ENCODE measurements around the gene LRP11.
"Not testable (repeated sequence)": the region's sequence is repeated elsewhere in the genome, so short reads cannot be mapped to it uniquely, and the experiment has no call there.

Gene LRP11

GRCh38 chr6:149846321-149846720, 17.8 kb downstream of the LRP11 start:
- DNase-seq, result no peak

GRCh38 chr6:149845549-149845948, 18.6 kb downstream of the LRP11 start:
- DNase-seq, result no peak

GRCh38 chr6:149844480-149844879, 19.7 kb downstream of the LRP11 start:
- no peak for DNase-seq

- DNase-seq, result not testable (repeated sequence)
These were observed 20.1 kb downstream of the LRP11 start for GRCh38 chr6:149844036-149844435.

- DNase-seq, result no peak
These were observed 21.0 kb downstream of the LRP11 start for GRCh38 chr6:149843051-149843633.

- no peak for DNase-seq
These were observed 21.8 kb downstream of the LRP11 start for GRCh38 chr6:149842331-149842730.

- peak in 1 of 2 donors; percentile 43 for DNase-seq
These were observed 23.6 kb downstream of the LRP11 start for GRCh38 chr6:149840345-149841075.

GRCh38 chr6:149834513-149835481, 29.4 kb downstream of the LRP11 start:
- peak; percentile 64 to 82 for DNase-seq

GRCh38 chr6:149833651-149834050, 30.5 kb downstream of the LRP11 start:
- DNase-seq, result no peak

GRCh38 chr6:149831308-149831820, 32.8 kb downstream of the LRP11 start:
- no peak for DNase-seq

- no peak for DNase-seq
These were observed 33.3 kb downstream of the LRP11 start for GRCh38 chr6:149830731-149831307.

GRCh38 chr6:149825292-149825691, 38.9 kb downstream of the LRP11 start:
- no peak for DNase-seq

GRCh38 chr6:149823013-149823412, 41.1 kb downstream of the LRP11 start:
- no peak for DNase-seq

GRCh38 chr6:149821492-149821891, 42.7 kb downstream of the LRP11 start:
- no peak for DNase-seq

GRCh38 chr6:149820506-149820905, 43.7 kb downstream of the LRP11 start:
- DNase-seq, result no peak

- DNase-seq, result no peak
These were observed 48.4 kb downstream of the LRP11 start for GRCh38 chr6:149815788-149816187.

- no peak for DNase-seq
These were observed 50.8 kb downstream of the LRP11 start for GRCh38 chr6:149813351-149813750.

GRCh38 chr6:149809798-149810197, 54.4 kb downstream of the LRP11 start:
- no peak for DNase-seq

GRCh38 chr6:149806127-149806526, 58.0 kb downstream of the LRP11 start:
- DNase-seq, result no peak

- no peak for DNase-seq
These were observed 80.6 kb downstream of the LRP11 start for GRCh38 chr6:149783551-149783950.

GRCh38 chr6:149782337-149782736, 81.8 kb downstream of the LRP11 start:
- no peak for DNase-seq

- DNase-seq, result no peak
These were observed 82.4 kb downstream of the LRP11 start for GRCh38 chr6:149781715-149782114.

- DNase-seq, result no peak
These were observed 84.6 kb downstream of the LRP11 start for GRCh38 chr6:149779644-149779963.
